Loucy (cell line): ENCODE results near the gene GSAP.

Experiments used
- H2AFZ ChIP-seq: fragments of 200-600 bp; sonication (generic); 2 replicates; pipeline ENCODE4 v1.6.0; 2016; ENCODE audit warnings: antibody characterized with exemption, mild to moderate bottlenecking, low read length, moderate library complexity
- H3F3A ChIP-seq: fragments of 200-600 bp; 2 replicates; pipeline ENCODE4 v1.6.0; 2016; ENCODE audit warnings: antibody characterized with exemption, low read depth, mild to moderate bottlenecking
- H3K27me3 ChIP-seq: fragments of 200-600 bp; sonication (generic); 2 replicates; pipeline ENCODE4 v1.6.1; 2014; ENCODE audit warnings: low read length, mild to moderate bottlenecking; ENCODE audit not compliant: insufficient read depth, poor library complexity, severe bottlenecking
- H3K36me3 ChIP-seq: fragments of 200-600 bp; sonication (generic); 2 replicates; pipeline ENCODE4 v1.6.1; 2016; ENCODE audit warnings: low read length; ENCODE audit not compliant: insufficient read depth
- H3K4me1 ChIP-seq: fragments of 200-600 bp; sonication (generic); 2 replicates; pipeline ENCODE4 v1.5.1; 2014; ENCODE audit warnings: low read length, mild to moderate bottlenecking; ENCODE audit not compliant: insufficient read depth, poor library complexity, severe bottlenecking
- H3K4me2 ChIP-seq: fragments of 200-600 bp; sonication (generic); 2 replicates; pipeline ENCODE4 v1.6.0; 2014; ENCODE audit warnings: antibody characterized with exemption, low read length, low read depth, mild to moderate bottlenecking; ENCODE audit not compliant: poor library complexity, severe bottlenecking
- H3K4me3 ChIP-seq: fragments of 200-600 bp; sonication (generic); 2 replicates; pipeline ENCODE4 v1.5.1; 2014; ENCODE audit warnings: low read length, mild to moderate bottlenecking, mixed read lengths; ENCODE audit not compliant: poor library complexity, severe bottlenecking
- H3K79me2 ChIP-seq: fragments of 200-600 bp; sonication (generic); 2 replicates; pipeline ENCODE4 v1.6.1; 2014; ENCODE audit warnings: low read length; ENCODE audit not compliant: insufficient read depth
- H3K9ac ChIP-seq: fragments of 200-600 bp; sonication (generic); 2 replicates; pipeline ENCODE4 v1.6.0; 2014; ENCODE audit warnings: mild to moderate bottlenecking, low read depth, low read length, moderate library complexity; ENCODE audit not compliant: poor library complexity, severe bottlenecking
- H3K9me2 ChIP-seq: fragments of 200-600 bp; sonication (generic); replicated peaks from 2 replicates; pipeline ENCODE4 v1.6.1; 2016; ENCODE audit warnings: low read depth, low read length, mixed read lengths
- H3K9me3 ChIP-seq: fragments of 200-600 bp; sonication (generic); 2 replicates; pipeline ENCODE4 v1.6.1; 2014; ENCODE audit warnings: mild to moderate bottlenecking, antibody characterized with exemption, low read length, low read depth; ENCODE audit not compliant: insufficient read depth
- H4K20me1 ChIP-seq: fragments of 200-600 bp; sonication (generic); 2 replicates; pipeline ENCODE4 v1.6.0; 2014; ENCODE audit warnings: antibody characterized with exemption, low read length, mild to moderate bottlenecking; ENCODE audit not compliant: insufficient read depth, poor library complexity, severe bottlenecking
- EZH2phosphoT487 ChIP-seq: fragments of 200-600 bp; IDR thresholded peaks from 2 replicates; pipeline ENCODE4 v1.6.1; 2018; ENCODE audit warnings: antibody characterized with exemption, mild to moderate bottlenecking, moderate library complexity, borderline replicate concordance
- TF ChIP-seq, protein P1 (sequence below): fragments of 200-600 bp; sonication (generic); conservative IDR thresholded peaks from 2 replicates; pipeline ENCODE4 v1.5.1; 2014; ENCODE audit warnings: mild to moderate bottlenecking, antibody characterized with exemption, low read length

Gene GSAP

DNA sequence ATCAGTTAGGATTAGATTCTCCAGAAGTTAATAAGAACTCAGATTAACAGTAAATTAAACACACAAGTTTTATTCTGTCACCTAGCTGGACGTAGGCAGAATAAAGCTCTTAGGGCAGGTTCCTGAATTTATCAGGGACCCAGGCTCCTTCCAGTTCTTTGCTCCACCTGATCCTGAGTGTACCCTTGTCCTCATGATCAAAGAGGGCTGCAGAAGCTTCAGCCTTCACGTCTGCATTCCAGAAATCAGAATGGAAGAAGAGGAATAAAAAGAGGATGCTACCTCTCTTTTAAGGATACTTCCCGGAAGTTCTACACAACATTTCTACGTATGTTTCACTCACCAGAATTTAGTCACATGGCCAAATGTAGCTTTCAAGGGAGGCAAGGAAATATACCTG is 1.7 kb upstream of the GSAP start:
- Histone ChIP-seq H3K36me3 (no peaks in the 10 kb centered on the region), H3F3A (no peaks in the 10 kb centered on the region), H3K9ac (no peak overlapping the region), H3K4me3 (no peak overlapping the region), H3K4me1 (no peaks in the 10 kb centered on the region), H3K9me2 (no peaks in the 10 kb centered on the region), H3K79me2 (no peaks in the 10 kb centered on the region), H3K9me3 (no peaks in the 10 kb centered on the region), H3K27me3 (no peaks in the 10 kb centered on the region), H3K4me2 (no peak overlapping the region), H4K20me1 (no peaks in the 10 kb centered on the region), H2AFZ (no peak overlapping the region)
- TF ChIP-seq, protein P1, sequence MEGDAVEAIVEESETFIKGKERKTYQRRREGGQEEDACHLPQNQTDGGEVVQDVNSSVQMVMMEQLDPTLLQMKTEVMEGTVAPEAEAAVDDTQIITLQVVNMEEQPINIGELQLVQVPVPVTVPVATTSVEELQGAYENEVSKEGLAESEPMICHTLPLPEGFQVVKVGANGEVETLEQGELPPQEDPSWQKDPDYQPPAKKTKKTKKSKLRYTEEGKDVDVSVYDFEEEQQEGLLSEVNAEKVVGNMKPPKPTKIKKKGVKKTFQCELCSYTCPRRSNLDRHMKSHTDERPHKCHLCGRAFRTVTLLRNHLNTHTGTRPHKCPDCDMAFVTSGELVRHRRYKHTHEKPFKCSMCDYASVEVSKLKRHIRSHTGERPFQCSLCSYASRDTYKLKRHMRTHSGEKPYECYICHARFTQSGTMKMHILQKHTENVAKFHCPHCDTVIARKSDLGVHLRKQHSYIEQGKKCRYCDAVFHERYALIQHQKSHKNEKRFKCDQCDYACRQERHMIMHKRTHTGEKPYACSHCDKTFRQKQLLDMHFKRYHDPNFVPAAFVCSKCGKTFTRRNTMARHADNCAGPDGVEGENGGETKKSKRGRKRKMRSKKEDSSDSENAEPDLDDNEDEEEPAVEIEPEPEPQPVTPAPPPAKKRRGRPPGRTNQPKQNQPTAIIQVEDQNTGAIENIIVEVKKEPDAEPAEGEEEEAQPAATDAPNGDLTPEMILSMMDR = no peak
- no peak for TF ChIP-seq EZH2phosphoT487

DNA sequence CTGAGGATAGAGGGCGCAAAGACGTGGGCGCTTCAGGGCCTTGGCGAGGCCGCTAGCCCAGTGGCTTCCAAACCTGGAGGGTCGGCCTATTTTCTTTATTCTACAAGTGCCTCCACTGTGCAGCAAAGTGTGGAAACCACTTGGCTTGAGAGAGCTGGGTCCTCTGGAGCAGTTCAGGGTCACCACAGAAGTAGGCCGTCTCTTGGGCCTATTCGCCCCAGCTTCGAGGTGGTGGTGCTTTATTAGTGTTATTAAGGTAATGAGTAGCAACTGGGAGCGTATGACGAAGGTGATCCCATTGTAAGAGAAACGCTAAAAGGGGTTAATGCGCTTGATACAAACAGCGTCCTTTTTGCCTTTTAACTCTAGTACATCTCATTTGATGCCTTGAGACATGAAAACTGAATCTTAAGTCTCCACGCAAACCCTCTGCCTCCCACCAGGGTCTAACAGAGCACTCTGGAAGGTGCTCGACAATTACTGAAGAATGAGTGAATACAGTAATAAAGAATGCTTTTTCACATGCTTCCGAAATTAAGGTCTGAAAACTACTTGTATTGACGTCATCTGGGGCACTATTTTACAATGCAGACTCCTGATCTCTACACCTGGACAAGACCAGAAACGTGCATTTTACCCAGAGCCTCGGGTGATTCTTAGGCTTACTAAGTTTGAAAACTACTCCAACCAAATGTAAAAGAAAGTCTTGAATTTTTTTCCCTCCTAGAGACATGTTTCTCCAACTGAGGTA is 647 bp upstream of the GSAP start:
- Histone ChIP-seq H3K9me2 (no peaks in the 10 kb centered on the region), H3F3A (no peaks in the 10 kb centered on the region), H4K20me1 (no peaks in the 10 kb centered on the region), H3K36me3 (no peaks in the 10 kb centered on the region), H3K4me3 (no peak overlapping the region), H3K79me2 (no peaks in the 10 kb centered on the region), H3K4me2 (no peak overlapping the region), H3K9me3 (no peaks in the 10 kb centered on the region), H3K27me3 (no peaks in the 10 kb centered on the region), H3K9ac (no peak overlapping the region), H3K4me1 (no peaks in the 10 kb centered on the region), H2AFZ (no peak overlapping the region)
- no peak for TF ChIP-seq EZH2phosphoT487
- TF ChIP-seq, protein P1 = no peak

DNA sequence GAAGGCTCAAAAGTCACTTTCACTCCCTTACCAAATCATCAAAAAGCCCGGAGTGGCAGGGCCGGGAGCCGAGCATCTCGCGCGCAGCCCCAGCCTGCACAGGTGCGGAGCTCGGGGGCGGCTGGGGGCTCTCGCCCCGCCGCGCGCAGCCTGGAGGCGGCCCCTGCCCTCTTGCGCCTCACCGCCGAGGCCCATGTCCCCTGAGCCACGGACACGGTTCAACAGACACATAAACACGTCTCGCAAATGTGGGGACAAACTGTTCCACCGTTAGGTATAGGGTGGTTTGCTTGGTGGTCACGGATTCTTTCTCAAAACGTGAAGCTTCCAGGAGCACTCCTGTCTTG is 700 bp downstream of the GSAP start:
- Histone ChIP-seq H3K4me1 (no peaks in the 10 kb centered on the region), H4K20me1 (no peaks in the 10 kb centered on the region), H3K9me2 (no peaks in the 10 kb centered on the region), H2AFZ (no peak overlapping the region), H3K9me3 (no peaks in the 10 kb centered on the region), H3K9ac (no peak overlapping the region), H3K4me2 (no peak overlapping the region), H3F3A (no peaks in the 10 kb centered on the region), H3K36me3 (no peaks in the 10 kb centered on the region), H3K79me2 (no peaks in the 10 kb centered on the region), H3K4me3 (no peak overlapping the region), H3K27me3 (no peaks in the 10 kb centered on the region)
- TF ChIP-seq EZH2phosphoT487 = no peak
- TF ChIP-seq, protein P1 = no peak
